Stimulated activated CD8-positive, alpha-beta memory T cell treated with anti-CD3 and anti-CD28 coated beads, Interleukin-7, amount 100 ng/mL, for 48 hours (primary cell): ENCODE measurements around the gene KBTBD4.
A peak's percentile ranks its signal among the peaks of the same experiment; 100 is the strongest.
"Not testable (repeated sequence)": the region's sequence is repeated elsewhere in the genome, so short reads cannot be mapped to it uniquely, and the experiment has no call there.

ENCODE experiments used
- DNase-seq, 2 donors: peaks; one replicate each; pipeline ENCODE4 v3.0.0-alpha.2; 2020; ENCODE audit warnings: low read depth in 1 of 2; ENCODE audit errors: extremely low read depth in 1 of 2

The KBTBD4 gene

GRCh38 chr11:47562393-47562792 is 16.4 kb downstream of the KBTBD4 start:
- DNase-seq, result not testable (repeated sequence)

- no peak for DNase-seq
Measured at GRCh38 chr11:47560426-47560825, 18.3 kb downstream of the KBTBD4 start.

GRCh38 chr11:47558695-47559094 is 20.1 kb downstream of the KBTBD4 start:
- no peak for DNase-seq

DNA sequence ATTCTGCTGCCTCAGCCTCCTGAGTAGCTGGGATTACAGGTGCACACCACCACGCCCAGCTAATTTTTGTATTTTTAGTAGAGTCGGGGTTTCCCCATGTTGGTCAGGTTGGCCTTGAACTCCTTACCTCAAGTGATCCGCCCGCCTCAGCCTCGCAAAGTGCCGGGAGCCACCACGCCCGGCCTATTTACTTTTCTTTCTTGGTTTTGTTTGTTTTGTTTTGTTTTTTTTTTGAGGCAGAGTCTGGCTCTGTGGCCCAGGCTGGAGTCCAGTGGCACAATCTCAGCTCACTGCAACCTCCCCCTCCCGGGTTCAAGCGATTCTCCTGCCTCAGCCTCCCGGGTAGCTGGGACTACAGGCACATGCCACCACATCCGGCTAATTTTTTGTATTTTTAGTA is 21.8 kb downstream of the KBTBD4 start:
- DNase-seq, result not testable (repeated sequence)

GRCh38 chr11:47553406-47553743 is 25.4 kb downstream of the KBTBD4 start:
- no peak for DNase-seq

GRCh38 chr11:47552566-47553405 is 26.0 kb downstream of the KBTBD4 start, which contains the start of gene CELF1:
Gene CELF1 (minus strand): TSS chr11:47553132. CDS start chr11:47499523, 53,609 bp downstream.
- DNase-seq, result peak; percentile 86 to 90

DNA sequence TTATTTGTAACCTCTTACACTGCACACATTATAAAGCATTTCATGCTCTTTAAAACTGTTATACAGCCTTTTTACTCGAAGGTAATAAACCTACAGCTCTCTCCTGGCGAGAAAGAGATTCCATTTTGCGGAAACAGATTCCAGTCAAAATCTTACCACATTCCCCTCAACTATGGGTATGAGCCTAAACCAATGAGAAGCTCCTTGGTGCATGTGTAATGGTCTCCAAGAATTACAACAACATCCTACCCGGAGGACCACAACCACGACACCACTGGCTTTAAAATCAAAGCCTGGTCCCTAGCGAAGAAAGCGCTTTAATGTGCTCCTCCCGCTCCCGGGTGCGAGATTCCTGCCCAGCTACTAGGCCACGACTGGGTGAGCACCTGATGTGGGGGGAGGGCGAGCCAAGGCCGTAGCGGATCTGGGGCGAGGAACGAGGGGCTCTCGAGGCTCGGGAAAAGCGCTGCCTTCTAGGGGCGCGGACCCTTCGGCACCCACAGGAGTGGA is 26.7 kb downstream of the KBTBD4 start:
- no peak for DNase-seq

DNA sequence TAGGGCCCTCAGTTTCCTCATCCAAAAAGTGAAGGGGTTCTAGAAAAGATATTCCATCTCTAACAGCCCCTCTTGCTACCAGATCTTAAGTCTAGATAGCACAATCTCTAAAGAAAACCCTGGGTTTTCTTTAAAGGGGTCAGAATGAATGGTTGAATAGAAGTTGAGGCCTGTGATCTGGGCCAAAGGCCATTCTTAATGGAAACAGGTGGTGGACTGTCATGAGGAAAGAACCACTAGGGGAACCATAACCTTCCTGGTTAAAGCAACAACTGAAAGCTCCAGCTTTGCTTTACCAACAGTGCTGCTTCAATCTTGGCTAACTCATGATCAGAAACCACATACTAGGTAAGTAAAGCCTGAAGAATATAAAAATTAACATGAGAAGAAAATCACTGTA is 27.7 kb downstream of the KBTBD4 start:
- DNase-seq, result no peak

DNA sequence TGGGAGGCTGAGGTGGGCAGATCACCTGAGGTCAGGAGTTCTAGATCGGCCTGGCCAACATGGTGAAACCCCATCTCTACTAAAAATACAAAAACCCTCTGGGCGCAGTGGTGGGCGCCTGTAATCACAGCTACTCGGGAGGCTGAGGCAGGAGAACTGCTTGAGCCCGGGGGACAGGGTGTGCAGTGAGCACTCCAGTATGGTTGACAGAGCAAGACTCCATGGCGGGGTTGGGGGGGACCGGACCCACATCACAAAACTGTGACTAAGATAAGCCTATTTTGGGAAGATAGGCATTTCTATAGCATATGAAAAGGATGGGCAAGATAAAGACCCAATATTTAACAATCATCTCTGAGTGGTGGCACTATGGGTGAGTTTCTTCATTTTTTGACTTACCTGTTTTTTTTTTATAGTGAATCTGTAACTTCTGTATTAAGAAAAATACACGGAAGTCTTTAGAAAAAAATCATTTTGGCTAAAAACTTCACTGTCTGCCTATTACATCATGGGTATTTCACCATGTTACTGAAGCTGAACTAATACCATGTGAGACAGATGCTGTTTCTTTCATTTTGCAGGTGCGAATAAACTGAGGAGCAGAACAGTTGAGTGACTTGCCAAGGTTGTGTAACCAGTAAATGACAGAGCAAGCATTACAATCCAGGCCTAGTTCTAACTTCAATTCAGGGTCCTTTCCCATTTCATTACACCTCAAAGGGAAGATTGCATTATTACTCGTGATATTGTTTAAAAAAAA is 28.3 kb downstream of the KBTBD4 start:
- DNase-seq, result no peak

DNA sequence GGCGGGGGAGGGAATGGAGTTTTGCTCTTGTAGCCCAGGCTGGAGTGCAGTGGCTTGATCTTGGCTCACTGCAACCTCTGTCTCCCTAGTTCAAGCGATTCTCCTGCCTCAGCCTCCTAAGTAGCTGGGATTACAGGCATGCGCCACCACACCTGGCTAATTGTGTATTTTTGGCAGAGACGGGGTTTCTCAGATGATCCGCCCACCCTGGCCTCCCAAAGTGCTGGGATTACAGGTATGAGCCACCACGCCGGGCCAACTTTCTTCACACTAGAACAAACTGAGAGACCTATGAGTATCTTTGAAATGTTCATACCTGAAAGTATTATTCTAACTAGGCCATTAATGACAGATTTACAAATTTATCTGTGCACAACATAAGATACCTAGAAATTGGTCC is 32.5 kb downstream of the KBTBD4 start:
- DNase-seq, result not testable (repeated sequence)

DNA sequence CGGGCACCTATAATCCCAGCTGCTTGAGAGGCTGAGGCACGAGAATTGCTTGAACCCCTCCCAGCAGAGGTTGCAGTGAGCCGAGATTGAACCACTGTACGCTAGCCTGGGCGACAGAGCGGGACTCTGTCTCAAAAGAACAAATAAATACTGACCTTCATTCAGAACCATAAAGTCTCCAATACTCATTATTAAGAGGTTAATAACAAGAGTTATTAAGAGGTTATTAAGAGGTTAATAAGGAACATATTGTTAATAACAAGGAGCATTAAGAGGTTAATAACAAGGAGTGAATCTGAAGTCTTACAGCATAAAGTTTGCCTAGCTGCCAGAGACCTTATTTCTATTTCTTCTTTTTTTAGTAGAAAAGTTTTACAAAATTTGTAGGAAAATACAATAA is 33.5 kb downstream of the KBTBD4 start:
- DNase-seq, result no peak

DNA sequence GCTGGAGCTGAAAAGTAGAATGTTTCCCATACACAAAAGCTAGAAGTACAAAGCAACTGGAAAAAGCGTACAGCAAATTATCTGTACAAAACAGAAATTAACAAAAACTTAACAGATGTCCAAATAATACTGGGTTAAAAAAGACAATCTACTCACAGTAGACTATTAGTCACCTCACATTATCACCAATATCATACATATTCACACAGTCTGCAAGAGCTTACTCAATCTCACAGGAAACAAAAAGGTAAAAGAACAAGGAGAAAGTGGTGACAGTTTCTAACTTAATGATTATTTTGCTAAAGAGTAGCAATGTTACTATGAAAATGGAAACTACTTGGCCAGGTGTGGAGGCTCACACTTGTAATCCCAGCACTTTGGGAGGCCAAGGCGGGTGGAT is 37.7 kb downstream of the KBTBD4 start:
- no peak for DNase-seq

DNA sequence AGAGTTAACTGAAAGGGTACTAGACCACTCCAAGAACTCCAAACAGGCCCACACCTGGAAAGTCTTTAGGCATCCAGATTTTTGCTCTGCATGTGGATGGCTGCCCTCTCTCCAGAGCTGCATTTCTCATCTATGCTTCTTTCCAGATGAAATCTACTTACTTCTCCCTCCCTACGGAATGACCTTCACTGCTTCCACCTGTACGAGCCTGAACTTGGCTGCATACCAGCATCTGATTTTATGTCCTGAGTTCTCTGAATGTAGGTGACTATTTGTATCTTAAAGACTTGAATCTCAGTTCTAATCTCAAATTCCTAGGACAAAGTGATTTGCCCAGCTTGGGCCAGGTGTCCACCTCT is 39.1 kb downstream of the KBTBD4 start:
- DNase-seq, result no peak

- no peak for DNase-seq
Measured at GRCh38 chr11:47538741-47539565, 39.8 kb downstream of the KBTBD4 start.

- no peak for DNase-seq
Measured at GRCh38 chr11:47536915-47537314, 41.9 kb downstream of the KBTBD4 start.

DNA sequence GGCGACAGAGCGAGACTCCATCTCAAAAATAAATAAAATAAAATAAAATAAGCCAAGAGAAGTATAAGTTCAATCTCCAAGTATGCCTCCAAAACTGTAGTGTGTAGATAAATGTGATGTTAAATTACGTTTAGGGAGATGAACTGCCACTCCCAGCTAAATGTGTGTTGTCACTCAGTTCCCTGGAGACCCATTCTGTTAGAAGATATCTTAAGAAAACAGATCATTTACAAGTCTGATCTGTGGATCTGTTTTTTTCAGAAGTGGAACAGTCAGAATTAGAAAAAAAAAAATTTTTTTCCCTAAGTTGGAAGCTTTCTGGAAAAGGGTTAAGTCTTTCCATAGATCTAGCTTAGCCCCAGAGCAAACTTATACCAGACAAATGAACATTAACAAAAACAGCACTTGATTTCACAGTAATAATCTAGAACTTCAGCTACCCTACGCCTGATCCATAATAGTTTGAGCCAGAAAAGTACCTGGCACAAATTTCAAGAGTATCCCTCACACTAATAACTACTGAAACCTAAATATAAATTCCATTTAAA is 44.0 kb downstream of the KBTBD4 start:
- DNase-seq, result no peak

GRCh38 chr11:47533690-47534151 is 45.0 kb downstream of the KBTBD4 start:
- DNase-seq, result no peak

GRCh38 chr11:47532597-47533213 is 46.1 kb downstream of the KBTBD4 start:
- no peak for DNase-seq

- no peak for DNase-seq
Measured at GRCh38 chr11:47531666-47532065, 47.1 kb downstream of the KBTBD4 start.

GRCh38 chr11:47530721-47531120 is 48.0 kb downstream of the KBTBD4 start:
- not testable (repeated sequence) for DNase-seq
